Measurements from ENCODE around the gene ZNF609.

The ZNF609 gene

GRCh38 chr15:64548235-64548634 is 87.9 kb downstream of the ZNF609 start:
- no peak for DNase-seq

DNA sequence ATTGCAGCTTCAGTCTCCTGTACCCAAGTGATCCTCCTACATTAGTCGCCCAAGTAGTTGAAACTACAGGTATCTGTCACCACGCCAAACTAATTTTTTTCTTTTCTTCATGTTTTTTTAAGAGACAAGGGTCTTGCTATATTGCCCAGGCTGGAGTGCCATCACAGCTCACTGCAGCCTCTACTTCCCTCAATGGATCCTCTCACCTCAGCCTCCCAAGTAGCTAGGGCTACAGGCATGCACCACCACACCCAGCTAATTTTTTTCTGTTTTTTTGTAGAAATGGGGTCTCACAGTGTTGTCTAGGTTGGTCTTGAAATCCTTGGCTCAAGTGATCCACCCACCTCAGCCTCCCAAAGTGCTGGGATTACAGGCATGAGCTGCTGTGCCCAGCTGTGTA is 89.5 kb downstream of the ZNF609 start:
- DNase-seq, result no peak

DNA sequence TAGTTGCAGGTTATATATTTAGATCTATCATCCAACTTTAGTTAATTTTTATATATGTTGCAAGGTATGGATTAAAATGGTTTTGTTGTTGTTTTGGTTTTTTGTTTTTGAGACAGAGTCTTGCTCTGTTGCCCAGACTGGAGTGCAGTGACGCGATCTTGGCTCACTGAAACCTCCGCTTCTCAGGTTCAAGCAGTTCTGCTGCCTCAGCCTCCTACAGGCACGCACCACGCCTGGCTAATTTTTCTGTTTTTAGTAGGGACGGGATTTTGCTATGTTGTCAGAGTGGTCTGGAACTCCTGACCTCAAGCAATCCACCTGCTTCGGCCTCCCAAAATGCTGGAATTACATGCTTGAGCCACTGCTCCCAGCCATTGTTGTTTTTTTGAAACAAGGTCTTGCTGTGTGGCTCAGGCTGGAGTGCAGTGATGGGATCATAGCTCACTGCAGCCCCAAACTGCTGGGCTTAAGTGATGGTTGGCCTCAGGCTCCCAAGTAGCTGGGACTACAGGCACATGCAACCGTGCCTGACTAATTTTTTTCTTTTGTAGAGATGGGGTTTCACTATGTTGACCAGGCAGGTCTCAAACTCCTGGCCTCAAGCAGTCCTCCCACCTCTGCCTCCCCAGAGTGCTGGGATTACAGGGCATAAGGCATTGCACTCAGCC is 92.0 kb downstream of the ZNF609 start:
- DNase-seq, result no peak

DNA sequence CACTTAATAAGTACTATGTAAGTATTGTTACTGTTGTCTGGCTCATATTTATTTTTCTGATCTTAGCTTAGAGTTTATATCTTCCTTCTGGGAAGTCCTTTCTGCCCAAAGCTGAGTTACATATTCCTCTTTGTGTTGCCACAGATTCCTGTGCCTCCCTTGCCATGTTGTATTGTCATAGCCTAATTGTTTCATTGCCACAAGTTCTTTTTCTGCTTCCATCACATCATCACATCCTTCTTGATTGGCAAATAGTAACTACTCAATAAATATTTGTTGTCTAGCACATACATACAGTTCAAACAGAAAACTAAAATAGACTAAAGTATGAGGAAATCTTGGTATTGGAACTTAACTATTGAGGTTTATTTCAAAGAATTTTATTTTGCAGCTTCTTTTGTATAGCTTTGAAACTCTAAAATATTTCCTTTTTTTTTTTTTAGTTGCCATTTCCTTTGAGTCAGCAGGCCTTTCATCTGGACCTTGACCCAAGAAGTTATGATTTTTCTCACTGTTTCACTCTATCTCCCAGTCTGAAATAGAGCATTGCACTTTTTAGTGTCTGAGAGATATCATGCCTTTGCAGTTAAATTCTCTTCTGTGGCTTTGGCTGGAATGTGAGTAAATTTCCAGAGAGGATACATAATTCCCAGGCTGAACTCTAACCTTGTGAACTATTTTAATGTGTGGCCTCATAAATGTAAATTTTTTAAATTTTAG is 98.2 kb downstream of the ZNF609 start:
- no peak for DNase-seq

- no peak for DNase-seq
Measured at GRCh38 chr15:64559243-64559642, 98.9 kb downstream of the ZNF609 start.

GRCh38 chr15:64560501-64560900 is 100.1 kb downstream of the ZNF609 start:
- no peak for DNase-seq

- DNase-seq, result no peak
Measured at GRCh38 chr15:64560998-64561397, 100.6 kb downstream of the ZNF609 start.

- no peak for DNase-seq
Measured at GRCh38 chr15:64562003-64562640, 101.7 kb downstream of the ZNF609 start.

DNA sequence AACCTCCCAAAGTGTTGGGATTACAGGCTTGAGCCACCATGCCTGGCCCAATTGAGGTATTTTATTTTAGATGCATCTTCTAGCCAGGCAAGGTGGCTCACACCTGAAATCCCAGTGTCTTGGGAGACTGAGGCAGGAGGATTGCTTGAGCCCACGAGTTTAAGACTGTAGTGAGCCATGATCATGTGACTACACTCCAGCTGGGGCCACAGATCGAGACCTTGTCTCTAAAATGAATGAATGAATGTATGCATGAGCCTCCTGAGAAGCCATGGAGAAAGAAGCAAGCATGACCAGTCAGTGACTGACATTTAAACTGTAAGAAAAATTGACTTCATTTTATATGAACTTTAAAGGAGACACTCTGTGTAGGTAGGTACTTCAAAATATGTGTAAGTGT is 105.7 kb downstream of the ZNF609 start:
- no peak for DNase-seq

- no peak for DNase-seq
Measured at GRCh38 chr15:64566629-64567427, 106.5 kb downstream of the ZNF609 start.

DNA sequence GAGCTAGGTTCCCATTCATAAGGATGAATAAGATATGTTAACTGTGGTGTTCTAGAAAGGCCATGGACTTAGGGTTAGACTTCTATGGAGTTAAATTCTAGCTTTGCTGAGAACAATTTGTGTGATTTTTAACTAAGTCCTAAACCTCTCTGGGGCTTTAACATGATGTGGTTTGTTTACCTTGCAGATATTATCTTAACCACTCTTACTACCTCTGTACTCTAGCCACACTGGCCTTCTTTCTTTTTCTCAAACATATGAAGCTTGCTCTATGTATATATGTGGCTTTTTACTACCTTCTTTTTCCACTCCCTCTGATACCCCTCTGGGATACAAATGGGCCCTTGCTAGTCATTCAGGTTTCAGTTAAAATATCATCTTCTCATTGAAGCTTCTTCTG is 108.4 kb downstream of the ZNF609 start:
- no peak for DNase-seq

GRCh38 chr15:64571857-64572291 is 111.5 kb downstream of the ZNF609 start:
- no peak for DNase-seq

GRCh38 chr15:64572856-64573255 is 112.5 kb downstream of the ZNF609 start:
- no peak for DNase-seq

GRCh38 chr15:64574301-64575017 is 114.1 kb downstream of the ZNF609 start:
- DNase-seq, result no peak

DNA sequence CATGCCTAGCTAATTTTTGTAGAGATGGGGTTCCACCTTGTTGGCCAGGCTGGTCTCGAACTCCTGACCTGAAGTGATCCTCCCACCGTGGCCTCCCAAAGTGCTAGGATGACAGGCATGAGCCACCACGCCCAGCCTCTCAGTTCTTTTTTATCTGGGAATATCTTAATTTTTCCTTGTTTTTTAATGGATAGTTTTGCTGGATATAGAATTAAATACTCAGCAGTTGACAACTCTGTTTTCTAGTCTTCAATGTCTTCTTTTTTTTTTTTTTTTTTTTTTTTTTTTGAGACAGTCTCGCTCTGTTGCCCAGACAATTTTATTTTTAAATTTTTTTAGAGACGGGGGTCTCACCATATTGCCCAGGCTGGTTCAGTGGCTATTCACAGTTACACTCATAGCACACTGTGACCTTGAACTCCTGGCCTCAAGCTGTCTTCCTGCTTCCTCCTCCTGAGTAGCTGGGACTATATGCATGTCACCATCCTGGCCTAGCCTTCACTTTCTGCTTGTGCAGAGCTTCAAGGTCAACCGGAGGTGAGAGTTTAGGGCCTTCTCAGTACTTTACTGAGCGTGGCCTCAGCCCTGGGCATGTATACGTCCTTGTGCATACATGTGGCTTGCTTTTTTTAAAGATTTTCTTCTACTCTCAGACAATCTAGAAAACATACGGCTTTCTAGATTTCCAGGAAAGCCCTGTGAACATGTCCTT is 120.5 kb downstream of the ZNF609 start:
- no peak for DNase-seq

DNA sequence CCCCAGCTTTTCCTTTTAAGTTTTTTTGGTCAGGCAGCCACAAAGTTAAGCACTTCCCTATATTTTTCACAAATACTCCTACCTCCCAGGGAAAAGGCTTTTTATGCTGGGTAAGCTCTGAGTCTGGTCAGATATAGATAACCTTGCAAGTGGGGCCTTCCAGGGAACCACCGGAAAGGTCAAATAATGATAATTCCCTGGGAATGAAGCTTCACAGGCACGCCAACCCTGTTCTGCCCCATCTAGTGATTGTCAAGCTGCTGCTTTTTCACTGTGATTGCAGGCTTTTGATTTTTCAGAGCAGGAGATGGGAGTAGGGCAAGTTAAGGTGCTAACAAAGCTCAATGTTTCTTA is 121.0 kb downstream of the ZNF609 start:
- DNase-seq, result no peak

- no peak for DNase-seq
Measured at GRCh38 chr15:64582202-64582601, 121.8 kb downstream of the ZNF609 start.

DNA sequence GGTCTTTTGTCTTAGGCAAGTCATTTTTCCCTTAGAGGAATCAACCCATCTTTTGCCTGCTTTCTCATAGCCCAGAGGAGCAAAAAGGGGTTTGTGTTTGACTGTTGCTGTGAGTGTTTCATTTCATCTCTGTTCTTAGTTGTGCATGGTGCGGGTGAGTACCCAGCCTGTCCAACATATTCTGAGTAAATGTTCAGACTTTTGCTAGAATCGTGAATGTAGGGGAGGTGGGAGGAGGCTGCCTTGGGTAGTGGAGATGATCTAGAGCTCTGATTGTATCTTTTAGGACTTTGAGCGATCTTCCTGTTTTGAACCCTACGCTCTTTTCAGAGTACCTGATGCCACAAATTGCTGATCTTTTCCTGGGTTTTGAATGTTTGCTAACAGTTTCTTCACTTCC is 123.1 kb downstream of the ZNF609 start:
- no peak for DNase-seq

DNA sequence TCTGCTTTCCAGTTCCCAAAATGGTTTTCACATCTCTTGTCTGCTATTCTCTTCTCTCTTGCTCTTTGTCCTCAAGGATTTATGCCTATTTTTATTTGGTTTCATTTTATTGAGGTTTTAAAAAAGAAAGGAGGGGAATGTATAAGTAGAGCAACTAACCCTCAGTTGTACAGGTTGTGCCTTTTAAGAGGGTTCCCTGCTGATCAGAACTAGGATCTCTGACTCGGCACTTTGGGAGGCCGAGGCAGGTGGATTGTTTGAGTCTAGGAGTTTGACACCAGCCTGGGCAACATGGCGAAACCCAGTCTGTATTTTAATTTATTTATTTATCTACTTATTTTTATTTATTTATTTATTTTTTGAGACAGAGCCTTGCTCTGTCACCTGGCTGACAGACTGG is 123.6 kb downstream of the ZNF609 start:
- DNase-seq, result no peak

- DNase-seq, result no peak
Measured at GRCh38 chr15:64586259-64586870, 126.0 kb downstream of the ZNF609 start.

GRCh38 chr15:64586984-64587383 is 126.6 kb downstream of the ZNF609 start:
- no peak for DNase-seq
